Measurements from ENCODE around the gene SCIMP. TPM values are rescaled to one million over a fixed set of nuclear protein-coding genes. Genes with fewer than 3 reads are reported as not detected.

Gene SCIMP
- total and polyA plus RNA-seq, 7 experiments from 2014 or later = 0.33 to 24.8 (median 1.4) TPM; not detected in 1

- ChIA-PET POLR2A (interaction anchor here (0.5 to 3.1 kb wide), 15 partner anchors 8 to 1557 kb away, joined by 3 to 18 read pairs (median 4); partner anchors contain the start of genes DHX33, NUP88, RABEP1 and RNF167), CTCF (interaction anchor here (0.5 to 2.2 kb wide), 4 partner anchors 20 to 507 kb away, joined by 3 to 7 read pairs (median 6); partner anchors contain the start of gene C1QBP)
- H3K9me3 ChIP-seq (ENCODE audit: control insufficient read depth in 2 of 3, low read length in 3 of 3) = peaks cover 0 to 11% (median 0%) of the 10 kb centered on the region in 3 experiments
- DNase-seq (peak; percentile 92 to 97 (median 95)), ATAC-seq (peak; percentile 100)
- H3K4me1 ChIP-seq (ENCODE audit: control insufficient read depth in 2 of 2, insufficient read depth in 2 of 2, low read length in 2 of 2) = peaks cover 9 to 13% of the 10 kb centered on the region in 2 donors
- intact Hi-C loops (cut with micrococcal nuclease) = loop anchor here (1.0 to 10.0 kb wide), 10 partner anchors 81 to 393 kb away; partner anchors contain the start of genes C1QBP (in 2 of the 2), DERL2 (in 2 of the 2), MIS12 (in 2 of the 2) and PFN1 (in 2 of the 2)
- H3K4me3 ChIP-seq (ENCODE audit: low read length) = peak within 1 kb of the TSS; percentile 55
- peaks cover 0 to 21% (median 0%) of the 10 kb centered on the region in 3 experiments for H3K36me3 ChIP-seq (ENCODE audit: control insufficient read depth in 2 of 3, insufficient read depth in 3 of 3, low read length in 3 of 3)
- H3K27ac Mint-ChIP-seq = peak within 1 kb of the TSS; percentile 91 to 96 (median 92)
- H3K4me3 Mint-ChIP-seq = peak within 1 kb of the TSS; percentile 91 to 96 (median 94)
- peaks cover 15 to 39% (median 30%) of the 10 kb centered on the region in 7 donors for H3K4me1 Mint-ChIP-seq
- H3K9me3 Mint-ChIP-seq = peaks cover 4 to 32% (median 14%) of the 10 kb centered on the region in 11 donors
- peak within 1 kb of the TSS; percentile 82 for H3K27ac ChIP-seq (ENCODE audit: low read depth, low read length)
- H3K36me3 Mint-ChIP-seq = peaks cover 12 to 36% (median 31%) of the 10 kb centered on the region in 5 donors
- H3K27me3 ChIP-seq (ENCODE audit: control insufficient read depth in 2 of 2, insufficient read depth in 2 of 2, low read length in 2 of 2) = no peaks in the 10 kb centered on the region
- H3K27me3 Mint-ChIP-seq = no peaks in the 10 kb centered on the region
Observed at GRCh38 chr17:5191541-5192417, 42.9 kb downstream of the SCIMP start, which contains the start of gene ZNF594. Gene ZNF594, minus strand, starts transcription at chr17:5191868. Its CDS starts 7,612 bp downstream, at chr17:5184256.

GRCh38 chr17:5184288-5184687 is 50.4 kb downstream of the SCIMP start:
- Histone ChIP-seq H3K27ac (ENCODE audit: low read depth, low read length) (no peak overlapping the region), H3K9me3 (ENCODE audit: control insufficient read depth in 2 of 3, low read length in 3 of 3) (peaks cover 33 to 83% (median 56%) of the 10 kb centered on the region in 3 experiments), H3K36me3 (ENCODE audit: control insufficient read depth in 2 of 3, insufficient read depth in 3 of 3, low read length in 3 of 3) (peaks cover 0 to 23% (median 0%) of the 10 kb centered on the region in 3 experiments), H3K4me1 (ENCODE audit: control insufficient read depth in 2 of 2, insufficient read depth in 2 of 2, low read length in 2 of 2) (no peaks in the 10 kb centered on the region), H3K4me3 (ENCODE audit: low read length) (no peak overlapping the region), H3K27me3 (ENCODE audit: control insufficient read depth in 2 of 2, insufficient read depth in 2 of 2, low read length in 2 of 2) (no peaks in the 10 kb centered on the region)
- peaks cover 0 to 5% (median 0%) of the 10 kb centered on the region in 7 donors for H3K4me1 Mint-ChIP-seq
- CTCF ChIA-PET = no interaction called here
- DNase-seq (no peak), ATAC-seq (peak; percentile 75)
- peaks cover 22 to 92% (median 66%) of the 10 kb centered on the region in 11 donors for H3K9me3 Mint-ChIP-seq
- H3K27ac Mint-ChIP-seq = no peak overlapping the region
- no peaks in the 10 kb centered on the region for H3K27me3 Mint-ChIP-seq
- POLR2A ChIA-PET = no interaction called here
- H3K4me3 Mint-ChIP-seq = no peak overlapping the region
- peaks cover 43 to 72% (median 48%) of the 10 kb centered on the region in 5 donors for H3K36me3 Mint-ChIP-seq
- intact Hi-C loops (cut with micrococcal nuclease) = no loop called here

- no peaks in the 10 kb centered on the region for H3K27me3 Mint-ChIP-seq
- H3K27ac Mint-ChIP-seq = no peak overlapping the region
- peaks cover 41 to 71% (median 47%) of the 10 kb centered on the region in 5 donors for H3K36me3 Mint-ChIP-seq
- H3K27ac ChIP-seq (ENCODE audit: low read depth, low read length) = no peak overlapping the region
- ATAC-seq (no peak), DNase-seq (no peak)
- H3K4me1 Mint-ChIP-seq = peaks cover 0 to 3% (median 0%) of the 10 kb centered on the region in 7 donors
- H3K27me3 ChIP-seq (ENCODE audit: control insufficient read depth in 2 of 2, insufficient read depth in 2 of 2, low read length in 2 of 2) = no peaks in the 10 kb centered on the region
- H3K9me3 Mint-ChIP-seq = peaks cover 22 to 99% (median 72%) of the 10 kb centered on the region in 11 donors
- intact Hi-C loops (cut with micrococcal nuclease) = no loop called here
- H3K9me3 ChIP-seq (ENCODE audit: control insufficient read depth in 2 of 3, low read length in 3 of 3) = peaks cover 33 to 89% (median 60%) of the 10 kb centered on the region in 3 experiments
- H3K4me3 ChIP-seq (ENCODE audit: low read length) = no peak overlapping the region
- no peaks in the 10 kb centered on the region for H3K4me1 ChIP-seq (ENCODE audit: control insufficient read depth in 2 of 2, insufficient read depth in 2 of 2, low read length in 2 of 2)
- peaks cover 0 to 21% (median 0%) of the 10 kb centered on the region in 3 experiments for H3K36me3 ChIP-seq (ENCODE audit: control insufficient read depth in 2 of 3, insufficient read depth in 3 of 3, low read length in 3 of 3)
- H3K4me3 Mint-ChIP-seq = no peak overlapping the region
- CTCF ChIA-PET = no interaction called here
- POLR2A ChIA-PET = interaction anchor here (0.6 kb wide), 1 partner anchor 11 kb away, joined by 4 read pairs; no protein-coding TSS in a partner anchor
Observed at GRCh38 chr17:5183410-5183793, 51.3 kb downstream of the SCIMP start.

- Mint-ChIP-seq H3K4me3 (peak overlapping the region in 1 of 10 donors; percentile 12), H3K27ac (peak overlapping the region in 4 of 9 donors; percentile 22 to 77 (median 44)), H3K36me3 (peaks cover 35 to 66% (median 43%) of the 10 kb centered on the region in 5 donors), H3K4me1 (no peaks in the 10 kb centered on the region), H3K9me3 (peaks cover 22 to 99% (median 71%) of the 10 kb centered on the region in 11 donors), H3K27me3 (no peaks in the 10 kb centered on the region)
- Histone ChIP-seq H3K9me3 (ENCODE audit: control insufficient read depth in 2 of 3, low read length in 3 of 3) (peaks cover 33 to 91% (median 60%) of the 10 kb centered on the region in 3 experiments), H3K36me3 (ENCODE audit: control insufficient read depth in 2 of 3, insufficient read depth in 3 of 3, low read length in 3 of 3) (peaks cover 0 to 15% (median 0%) of the 10 kb centered on the region in 3 experiments), H3K27me3 (ENCODE audit: control insufficient read depth in 2 of 2, insufficient read depth in 2 of 2, low read length in 2 of 2) (no peaks in the 10 kb centered on the region), H3K4me3 (ENCODE audit: low read length) (peak overlapping the region; percentile 17), H3K27ac (ENCODE audit: low read depth, low read length) (no peak overlapping the region), H3K4me1 (ENCODE audit: control insufficient read depth in 2 of 2, insufficient read depth in 2 of 2, low read length in 2 of 2) (no peaks in the 10 kb centered on the region)
- ChIA-PET POLR2A (interaction anchor here (0.5 to 4.1 kb wide), 4 partner anchors 9 to 236 kb away, joined by 3 to 18 read pairs (median 4); partner anchors contain the start of gene ZNF594), CTCF (no interaction called here)
- ATAC-seq = no peak
- no peak for DNase-seq
- intact Hi-C loops (cut with micrococcal nuclease) = no loop called here
Observed at GRCh38 chr17:5182597-5183409, 51.9 kb downstream of the SCIMP start.

GRCh38 chr17:5181509-5182305 is 53.0 kb downstream of the SCIMP start:
- Mint-ChIP-seq H3K36me3 (peaks cover 27 to 62% (median 35%) of the 10 kb centered on the region in 5 donors), H3K4me3 (peak overlapping the region in 2 of 10 donors; percentile 8 to 21)

More at GRCh38 chr17:5181509-5182305, 53.0 kb downstream of the SCIMP start:
- Histone ChIP-seq H3K27me3 (ENCODE audit: control insufficient read depth in 2 of 2, insufficient read depth in 2 of 2, low read length in 2 of 2) (no peaks in the 10 kb centered on the region), H3K4me3 (ENCODE audit: low read length) (peak overlapping the region; percentile 10), H3K36me3 (ENCODE audit: control insufficient read depth in 2 of 3, insufficient read depth in 3 of 3, low read length in 3 of 3) (peaks cover 0 to 9% (median 0%) of the 10 kb centered on the region in 3 experiments), H3K9me3 (ENCODE audit: control insufficient read depth in 2 of 3, low read length in 3 of 3) (peaks cover 33 to 93% (median 60%) of the 10 kb centered on the region in 3 experiments), H3K4me1 (ENCODE audit: control insufficient read depth in 2 of 2, insufficient read depth in 2 of 2, low read length in 2 of 2) (no peaks in the 10 kb centered on the region), H3K27ac (ENCODE audit: low read depth, low read length) (no peak overlapping the region)
- DNase-seq (no peak), ATAC-seq (no peak)
- ChIA-PET CTCF (no interaction called here), POLR2A (interaction anchor here (0.5 to 4.1 kb wide), 3 partner anchors 10 to 234 kb away, joined by 3 to 18 read pairs (median 5); partner anchors contain the start of gene ZNF594)
- peaks cover 16 to 100% (median 70%) of the 10 kb centered on the region in 11 donors for H3K9me3 Mint-ChIP-seq
- H3K4me1 Mint-ChIP-seq = peaks cover 0 to under 1% (median 0%) of the 10 kb centered on the region in 7 donors
- intact Hi-C loops (cut with micrococcal nuclease) = no loop called here
- H3K27ac Mint-ChIP-seq = peak overlapping the region in 2 of 9 donors; percentile 15 to 25
- H3K27me3 Mint-ChIP-seq = no peaks in the 10 kb centered on the region
